Fibroblast of mammary gland (primary cell): ENCODE measurements around the gene LPAR6.

Experiments
- DNase-seq: peaks from one replicate; pipeline ENCODE4 v3.0.0-alpha.2; 2010; ENCODE audit warnings: low read depth
- H3K4me3 ChIP-seq: 2 replicates; pipeline ENCODE4 v1.5.1; 2011; ENCODE audit warnings: low read depth, mild to moderate bottlenecking, low read length, moderate library complexity; ENCODE audit not compliant: control insufficient read depth
- TF ChIP-seq, protein P1 (sequence below): conservative IDR thresholded peaks from 2 replicates; pipeline ENCODE4 v1.5.1; 2011; ENCODE audit warnings: low read depth, low read length, inconsistent platforms; ENCODE audit not compliant: control insufficient read depth, insufficient read depth

The LPAR6 gene

DNA sequence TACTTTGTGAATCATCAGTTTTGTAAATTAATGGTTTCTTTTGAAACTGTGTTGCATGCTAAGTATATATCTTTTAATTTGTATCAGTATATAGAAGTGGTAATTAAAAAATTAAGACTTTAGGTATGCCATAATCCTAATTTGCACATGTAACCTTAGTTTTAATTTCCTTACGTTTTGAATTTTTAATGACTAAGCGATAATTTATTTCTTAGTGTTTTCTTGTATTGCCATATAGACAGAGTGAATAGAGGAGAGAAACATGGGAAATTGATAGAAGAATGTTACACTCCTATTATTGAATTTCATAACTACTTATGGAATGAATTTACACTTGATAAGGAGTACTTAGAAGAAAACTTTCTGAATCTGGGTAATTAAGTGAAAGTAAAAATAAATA is 29.5 kb downstream of the LPAR6 start:
- H3K4me3 ChIP-seq: no peak overlapping the region
- DNase-seq: no peak
- TF ChIP-seq, protein P1, sequence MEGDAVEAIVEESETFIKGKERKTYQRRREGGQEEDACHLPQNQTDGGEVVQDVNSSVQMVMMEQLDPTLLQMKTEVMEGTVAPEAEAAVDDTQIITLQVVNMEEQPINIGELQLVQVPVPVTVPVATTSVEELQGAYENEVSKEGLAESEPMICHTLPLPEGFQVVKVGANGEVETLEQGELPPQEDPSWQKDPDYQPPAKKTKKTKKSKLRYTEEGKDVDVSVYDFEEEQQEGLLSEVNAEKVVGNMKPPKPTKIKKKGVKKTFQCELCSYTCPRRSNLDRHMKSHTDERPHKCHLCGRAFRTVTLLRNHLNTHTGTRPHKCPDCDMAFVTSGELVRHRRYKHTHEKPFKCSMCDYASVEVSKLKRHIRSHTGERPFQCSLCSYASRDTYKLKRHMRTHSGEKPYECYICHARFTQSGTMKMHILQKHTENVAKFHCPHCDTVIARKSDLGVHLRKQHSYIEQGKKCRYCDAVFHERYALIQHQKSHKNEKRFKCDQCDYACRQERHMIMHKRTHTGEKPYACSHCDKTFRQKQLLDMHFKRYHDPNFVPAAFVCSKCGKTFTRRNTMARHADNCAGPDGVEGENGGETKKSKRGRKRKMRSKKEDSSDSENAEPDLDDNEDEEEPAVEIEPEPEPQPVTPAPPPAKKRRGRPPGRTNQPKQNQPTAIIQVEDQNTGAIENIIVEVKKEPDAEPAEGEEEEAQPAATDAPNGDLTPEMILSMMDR: no peak

DNA sequence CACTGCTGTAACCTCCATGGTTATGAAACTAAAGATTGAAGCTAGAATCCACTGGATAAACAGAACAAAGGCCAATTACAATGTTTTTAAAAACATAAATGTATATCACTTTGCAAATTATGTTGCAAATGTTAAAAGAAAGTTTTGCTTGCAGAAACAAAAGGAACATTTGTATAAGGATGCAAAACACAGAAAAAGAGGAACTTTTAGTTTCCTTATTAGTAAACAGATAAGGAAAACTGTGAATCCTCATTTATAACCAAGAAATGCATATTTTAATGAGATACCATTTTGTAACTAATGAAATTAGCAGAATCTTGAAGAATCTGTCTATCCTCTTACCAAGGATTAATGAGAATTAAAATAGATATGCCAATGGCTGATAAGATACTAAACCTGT is 32.3 kb downstream of the LPAR6 start:
- DNase-seq: no peak
- no peak overlapping the region for H3K4me3 ChIP-seq
- TF ChIP-seq, protein P1: no peak

GRCh38 chr13:48377857-48378256 is 35.1 kb downstream of the LPAR6 start:
- TF ChIP-seq, protein P1: no peak
- H3K4me3 ChIP-seq: no peak overlapping the region
- no peak for DNase-seq

DNA sequence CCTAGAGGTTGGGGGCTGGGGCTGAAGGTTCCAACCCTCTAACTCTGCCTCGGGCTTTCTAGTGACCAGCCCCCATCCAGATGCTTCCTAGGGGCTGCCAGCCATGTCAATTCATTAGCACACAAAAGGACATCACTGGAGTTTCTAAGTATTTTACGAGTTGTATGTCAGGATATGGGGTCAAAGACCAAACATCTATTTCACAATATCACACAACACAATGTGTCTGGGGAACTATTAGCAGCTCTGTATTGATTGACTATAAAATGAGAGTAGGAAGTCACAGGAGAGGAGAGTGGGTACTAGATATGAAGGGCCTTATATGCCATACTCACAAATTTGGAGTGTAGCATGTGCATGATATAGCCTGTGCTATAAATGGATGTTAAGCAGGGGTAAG is 42.1 kb downstream of the LPAR6 start:
- no peak overlapping the region for H3K4me3 ChIP-seq
- TF ChIP-seq, protein P1: no peak
- DNase-seq: no peak

DNA sequence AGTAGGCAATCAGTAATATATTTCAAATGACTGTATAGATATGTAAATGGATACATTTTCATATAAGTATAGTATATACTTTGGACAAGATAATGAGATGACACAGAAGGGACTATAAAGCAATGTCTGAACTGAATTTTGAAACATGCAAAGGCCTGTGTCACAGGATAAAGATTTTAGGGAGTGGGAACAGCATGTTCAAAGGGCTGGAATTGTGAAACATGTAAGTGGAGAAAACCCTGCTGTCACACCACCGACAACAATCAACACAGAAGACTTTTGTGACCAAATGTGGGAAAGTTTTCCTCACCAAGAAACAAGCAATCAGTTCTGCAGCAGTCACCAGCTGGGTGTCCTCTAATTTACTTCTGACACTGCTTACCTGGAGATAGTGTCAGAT is 42.9 kb downstream of the LPAR6 start:
- TF ChIP-seq, protein P1: no peak
- DNase-seq: no peak
- no peak overlapping the region for H3K4me3 ChIP-seq
